GM12891 (cell line): Measurements from ENCODE around the gene PIK3R5.
A peak's percentile ranks its signal among the peaks of the same experiment; 100 is the strongest.

Experiments used
- PAX5 ChIP-seq: IDR thresholded peaks from 2 replicates; pipeline ENCODE4 v1.6.1; 2011; ENCODE audit warnings: low read length, moderate library complexity, mild to moderate bottlenecking; ENCODE audit not compliant: insufficient read depth, severe bottlenecking
- POLR2A ChIP-seq: IDR thresholded peaks from 2 replicates; pipeline ENCODE4 v1.6.1; 2011; ENCODE audit warnings: low read depth, low read length, control low read depth
- POLR2AphosphoS5 ChIP-seq: IDR thresholded peaks from 2 replicates; pipeline ENCODE4 v1.6.1; 2011; ENCODE audit warnings: low read depth, low read length, control low read depth
- POU2F2 ChIP-seq: IDR thresholded peaks from 2 replicates; pipeline ENCODE4 v1.6.1; 2011; ENCODE audit warnings: low read depth, mild to moderate bottlenecking, control low read depth, low read length, moderate library complexity
- SPI1 ChIP-seq: IDR thresholded peaks from 2 replicates; pipeline ENCODE4 v1.6.1; 2011; ENCODE audit warnings: low read depth, low read length, control low read depth
- TAF1 ChIP-seq: IDR thresholded peaks from 2 replicates; pipeline ENCODE4 v1.6.1; 2011; ENCODE audit warnings: low read depth, low read length, control low read depth

- TF ChIP-seq POLR2AphosphoS5 (0 out of 2 replicates have a peak, but pooled peaks have one; percentile 11), POLR2A (no peak), TAF1 (no peak), PAX5 (no peak), SPI1 (no peak), POU2F2 (no peak)
These were observed 89.5 kb downstream of the PIK3R5 start for GRCh38 chr17:8875957-8876356.
